ENCODE measurements around the gene IFRD2. TPM values are rescaled to one million over a fixed set of nuclear protein-coding genes. Genes with fewer than 3 reads are reported as not detected.

Gene IFRD2
- total RNA-seq, 2 donors from 2014 or later: 59.2 to 139 TPM

DNA sequence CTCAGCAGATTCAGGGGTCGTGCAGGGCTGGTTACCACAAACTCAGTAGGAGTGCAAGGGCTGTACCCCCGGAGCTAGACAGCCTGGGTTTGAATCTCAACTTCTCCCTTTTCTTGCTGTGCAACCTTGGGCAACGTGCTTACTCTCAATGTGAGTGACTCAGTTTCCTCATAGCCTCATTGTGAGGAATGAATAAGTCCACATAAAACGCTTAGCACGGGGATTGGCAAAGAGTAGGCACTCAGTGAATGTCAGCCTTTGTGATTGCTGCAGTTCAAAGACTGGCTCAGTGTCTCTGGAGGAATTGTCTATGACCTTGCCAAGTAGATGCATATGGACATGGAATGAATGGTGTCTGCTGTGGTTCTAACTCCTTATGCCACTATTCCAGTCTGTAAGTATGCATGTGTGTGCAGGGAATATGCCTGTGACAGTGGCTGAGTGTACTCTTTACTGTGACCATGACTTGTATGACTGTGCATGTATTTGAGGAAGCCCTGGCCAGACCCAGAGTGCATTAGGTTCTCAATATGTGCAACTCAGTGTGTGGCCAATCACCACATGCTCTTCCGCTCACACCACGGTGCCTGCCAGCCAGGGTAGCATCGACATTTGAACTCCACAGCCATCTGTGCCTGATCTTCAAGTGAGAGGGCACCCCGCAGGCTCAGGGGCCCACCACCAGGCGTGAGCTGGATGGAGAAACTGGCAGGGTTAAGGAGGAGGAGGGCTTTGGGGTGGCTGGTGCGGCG, 7.9 kb upstream of the IFRD2 start:
- peak overlapping the region; percentile 94 for H3K27ac Mint-ChIP-seq
- no peaks in the 10 kb centered on the region for H3K36me3 Mint-ChIP-seq (ENCODE audit: low read depth)
- no peaks in the 10 kb centered on the region for H3K27me3 Mint-ChIP-seq
- ATAC-seq (replicated peaks): peak; percentile 38
- H3K4me1 Mint-ChIP-seq: peaks cover 8% of the 10 kb centered on the region
- peak overlapping the region; percentile 98 for H3K4me3 Mint-ChIP-seq
- H3K9me3 Mint-ChIP-seq: no peaks in the 10 kb centered on the region

DNA sequence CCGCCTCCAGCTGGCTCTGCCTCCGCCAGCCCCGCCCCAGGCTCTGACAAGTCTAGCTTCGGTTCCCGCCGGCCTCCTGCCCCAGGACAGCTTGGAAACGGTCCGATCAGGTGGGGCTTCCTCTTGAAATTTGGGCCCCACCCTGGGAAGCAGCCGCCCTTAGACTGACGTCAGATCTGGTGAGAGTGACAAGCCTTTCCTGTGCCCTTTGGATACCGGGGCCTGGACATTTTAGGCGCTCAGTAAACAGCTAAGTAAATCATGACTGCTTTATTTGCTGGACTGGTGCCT, 7.4 kb upstream of the IFRD2 start:
- H3K27ac Mint-ChIP-seq: peak overlapping the region; percentile 94
- no peaks in the 10 kb centered on the region for H3K36me3 Mint-ChIP-seq (ENCODE audit: low read depth)
- H3K4me1 Mint-ChIP-seq: peaks cover 8% of the 10 kb centered on the region
- no peaks in the 10 kb centered on the region for H3K27me3 Mint-ChIP-seq
- H3K9me3 Mint-ChIP-seq: no peaks in the 10 kb centered on the region
- no peak for ATAC-seq (replicated peaks)
- H3K4me3 Mint-ChIP-seq: peak overlapping the region; percentile 98

DNA sequence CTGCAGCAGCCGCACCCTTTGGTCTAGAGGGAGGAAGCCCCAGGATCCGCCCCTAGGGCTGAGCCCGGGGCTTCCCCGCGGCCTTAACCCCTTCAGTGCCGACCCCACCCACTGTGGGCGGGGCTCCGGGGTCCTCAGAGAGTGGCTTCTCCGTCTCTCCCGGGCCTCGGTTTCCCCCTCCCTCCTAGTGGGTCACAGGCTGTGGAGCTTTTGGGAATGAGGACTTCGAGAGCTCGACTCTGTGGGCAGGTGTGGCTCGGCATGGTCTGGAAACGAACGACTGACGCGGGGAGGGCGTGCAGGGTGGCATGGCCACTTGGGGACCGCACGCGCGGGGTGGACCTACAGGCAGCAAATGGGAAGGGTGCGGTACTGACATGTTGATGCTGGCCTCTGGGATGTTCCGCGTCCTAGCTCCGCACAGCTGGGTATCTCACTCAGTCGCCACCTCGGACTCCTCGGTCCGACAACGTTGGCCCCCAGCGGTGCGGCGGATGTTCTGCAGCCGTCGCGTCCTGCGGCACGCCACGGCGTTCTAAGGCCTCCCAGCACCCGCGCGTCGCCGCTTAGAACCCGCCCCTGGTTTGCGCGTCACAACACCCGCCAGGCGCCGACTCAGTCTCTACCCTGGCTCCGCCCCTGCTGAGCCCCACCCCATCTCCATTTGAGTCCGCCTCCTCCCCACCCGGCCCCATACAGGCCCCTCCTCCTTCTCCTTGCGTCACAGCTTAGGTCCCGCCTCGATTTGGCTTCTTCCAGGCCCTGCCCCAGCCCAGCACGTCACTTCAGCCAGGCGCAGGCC, 6.8 kb upstream of the IFRD2 start, which contains the start of the genes HYAL3 and NAA80:
HYAL3 (minus strand) TSS at position 570 of the 802 bp plus-strand sequence. CDS start 3,803 bp downstream, outside the sequence.
NAA80 (minus strand) TSS at position 570 of the 802 bp plus-strand sequence. CDS start 1,942 bp downstream, outside the sequence.
- H3K9me3 Mint-ChIP-seq: no peaks in the 10 kb centered on the region
- H3K4me3 Mint-ChIP-seq: peak within 1 kb of the TSS; percentile 98
- ATAC-seq (replicated peaks): peak; percentile 90
- H3K4me1 Mint-ChIP-seq: peaks cover 8% of the 10 kb centered on the region
- H3K36me3 Mint-ChIP-seq (ENCODE audit: low read depth): no peaks in the 10 kb centered on the region
- peak within 1 kb of the TSS; percentile 94 for H3K27ac Mint-ChIP-seq
- no peaks in the 10 kb centered on the region for H3K27me3 Mint-ChIP-seq

DNA sequence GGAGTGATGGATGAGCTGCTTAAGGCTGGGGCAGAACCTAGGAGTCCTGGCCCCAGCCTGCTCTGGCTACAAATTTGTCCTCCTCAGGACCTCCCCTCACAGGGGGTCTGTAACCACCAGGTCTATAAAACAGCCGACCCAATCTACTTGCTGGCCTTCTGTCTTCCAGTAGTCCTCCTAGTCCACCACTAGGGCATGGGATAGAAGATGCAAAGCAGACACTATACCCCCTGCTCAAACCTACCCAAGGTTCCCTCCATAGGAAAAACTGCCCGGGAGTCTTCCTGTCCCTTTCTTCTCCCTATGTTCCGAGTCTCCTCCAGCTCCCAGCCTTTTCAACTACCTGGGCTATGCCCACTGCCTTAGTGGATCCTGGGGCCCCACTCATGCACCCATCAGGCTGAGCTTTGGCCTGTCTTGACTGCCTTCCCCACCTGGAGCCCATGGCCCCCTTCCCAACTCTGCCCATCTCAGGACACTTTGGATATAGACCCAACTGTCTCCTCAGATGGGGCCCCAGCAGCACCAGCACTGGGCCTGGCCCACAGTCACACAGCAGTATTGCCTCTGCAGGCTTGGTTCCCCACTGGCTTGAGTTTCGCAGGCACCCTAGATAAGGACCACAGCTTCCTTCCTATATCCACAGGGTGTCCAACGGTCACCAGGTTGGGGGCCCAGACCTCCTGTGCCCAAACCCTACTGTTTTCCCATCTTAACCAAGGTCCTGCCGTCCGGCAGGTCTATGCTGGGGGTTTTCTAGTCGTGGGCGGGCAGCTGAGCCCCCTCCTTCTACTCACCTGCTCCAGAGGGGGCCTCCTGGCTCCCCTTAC, 5.9 kb upstream of the IFRD2 start:
- no peak for ATAC-seq (replicated peaks)
- Mint-ChIP-seq H3K9me3 (no peaks in the 10 kb centered on the region), H3K4me3 (peak overlapping the region; percentile 98)

DNA sequence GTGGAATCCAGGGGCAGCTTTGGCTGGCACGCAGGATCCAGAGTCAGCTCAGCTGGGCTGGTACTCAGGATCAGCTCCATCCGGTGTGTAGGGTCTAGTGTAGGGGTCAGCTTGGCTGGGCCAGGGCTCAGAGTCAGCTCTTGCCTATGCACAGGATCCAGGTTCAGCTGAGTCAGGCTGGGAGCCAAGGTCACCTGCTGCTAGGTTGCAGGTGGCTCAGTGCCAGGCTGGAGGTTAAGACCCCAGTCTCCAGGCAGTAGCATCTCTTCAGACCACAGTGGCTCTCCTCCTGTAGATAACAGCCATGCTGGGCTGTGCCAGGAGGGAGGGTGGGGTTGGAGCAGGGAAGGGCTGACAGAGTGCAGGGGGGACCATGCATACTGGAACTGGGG, 5.2 kb upstream of the IFRD2 start:
- peaks cover 15% of the 10 kb centered on the region for H3K4me1 Mint-ChIP-seq
- H3K27me3 Mint-ChIP-seq: no peaks in the 10 kb centered on the region
- H3K27ac Mint-ChIP-seq: no peak overlapping the region
- no peaks in the 10 kb centered on the region for H3K36me3 Mint-ChIP-seq (ENCODE audit: low read depth)
- ATAC-seq (replicated peaks): no peak
- peak overlapping the region; percentile 98 for H3K4me3 Mint-ChIP-seq
- H3K9me3 Mint-ChIP-seq: no peaks in the 10 kb centered on the region

More for the DNA sequence above, 5.9 kb upstream of the IFRD2 start:
- Mint-ChIP-seq H3K27ac (peak overlapping the region; percentile 94), H3K4me1 (peaks cover 8% of the 10 kb centered on the region), H3K36me3 (ENCODE audit: low read depth) (no peaks in the 10 kb centered on the region), H3K27me3 (no peaks in the 10 kb centered on the region)

DNA sequence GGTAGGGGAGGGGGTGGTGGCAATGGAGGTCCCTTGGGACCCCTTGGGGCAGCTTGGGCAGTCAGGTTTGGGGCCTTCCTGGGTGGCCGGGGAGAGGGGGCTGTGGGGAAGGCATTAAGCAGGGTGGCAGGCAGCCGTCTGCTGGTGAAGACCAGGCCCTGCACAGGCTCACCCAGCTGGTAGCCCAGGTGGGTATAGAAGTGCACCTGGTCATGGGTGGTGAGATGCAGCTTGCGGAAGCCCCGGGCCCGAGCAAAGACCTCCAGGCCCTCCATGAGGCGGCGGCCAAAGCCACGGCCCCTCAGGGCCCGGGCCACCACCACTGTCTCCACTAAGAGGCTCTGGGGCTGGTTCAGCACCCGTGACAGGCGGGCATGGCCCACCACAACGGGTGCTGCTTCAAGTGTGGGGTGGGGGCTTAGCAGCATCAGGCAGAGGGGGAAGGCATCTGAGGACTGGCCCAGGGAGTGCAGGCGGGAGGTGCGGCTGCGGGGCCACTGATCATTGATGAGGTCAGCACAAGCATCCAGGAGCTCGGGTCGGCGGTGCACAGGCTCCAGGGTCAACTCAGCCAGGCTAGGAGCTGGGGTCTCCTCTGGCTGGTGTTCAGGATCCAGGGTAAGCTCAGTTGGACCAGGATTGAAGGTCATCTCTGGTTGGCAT, 4.6 kb upstream of the IFRD2 start:
- Mint-ChIP-seq H3K4me3 (peak overlapping the region; percentile 98), H3K9me3 (no peaks in the 10 kb centered on the region), H3K27ac (no peak overlapping the region), H3K27me3 (no peaks in the 10 kb centered on the region), H3K36me3 (ENCODE audit: low read depth) (no peaks in the 10 kb centered on the region), H3K4me1 (peaks cover 16% of the 10 kb centered on the region)
- ATAC-seq (replicated peaks): no peak

DNA sequence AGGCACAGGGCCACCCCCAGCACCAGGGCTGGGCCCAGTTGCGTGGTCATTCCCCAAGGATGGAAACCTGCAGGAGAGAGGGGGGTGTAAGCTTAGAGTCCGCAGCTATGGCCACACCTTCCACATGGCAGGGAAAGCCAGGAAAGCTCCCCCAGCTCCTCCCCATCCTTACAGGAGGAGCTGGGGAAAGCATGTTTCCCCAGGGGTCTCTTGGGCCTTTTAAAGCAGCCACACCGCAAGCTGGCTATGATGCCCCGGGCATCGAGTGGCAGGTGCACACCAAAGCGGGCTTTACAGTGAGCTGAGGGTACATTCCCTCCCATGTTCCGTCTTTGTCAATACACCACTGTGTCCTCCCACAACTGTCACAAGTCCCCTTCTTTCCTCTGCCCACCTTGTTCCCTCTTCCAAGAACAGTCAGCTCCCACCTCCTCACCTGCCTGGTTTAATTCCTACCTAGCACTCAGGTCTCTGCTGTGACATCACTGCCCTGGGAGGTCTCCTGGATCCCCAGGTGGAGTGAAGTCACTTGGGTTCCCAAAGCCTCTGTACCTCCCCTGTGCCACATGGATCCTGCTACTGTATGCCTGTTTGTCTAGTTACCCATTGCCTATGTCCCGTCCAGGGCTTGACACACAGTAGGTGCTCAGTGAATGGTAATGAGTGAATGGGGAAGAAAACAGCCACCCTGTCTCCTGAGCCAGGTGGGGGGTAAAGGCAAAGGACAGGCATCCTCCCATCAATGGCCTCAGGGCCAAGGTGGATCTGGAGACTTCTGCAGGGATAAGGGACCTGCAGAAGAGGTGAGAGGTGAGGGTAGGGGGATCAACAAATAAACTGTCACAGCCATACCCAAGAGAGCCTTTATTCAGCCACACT, 3.6 kb upstream of the IFRD2 start:
- Mint-ChIP-seq H3K4me1 (peaks cover 22% of the 10 kb centered on the region), H3K27ac (no peak overlapping the region), H3K9me3 (no peaks in the 10 kb centered on the region)

DNA sequence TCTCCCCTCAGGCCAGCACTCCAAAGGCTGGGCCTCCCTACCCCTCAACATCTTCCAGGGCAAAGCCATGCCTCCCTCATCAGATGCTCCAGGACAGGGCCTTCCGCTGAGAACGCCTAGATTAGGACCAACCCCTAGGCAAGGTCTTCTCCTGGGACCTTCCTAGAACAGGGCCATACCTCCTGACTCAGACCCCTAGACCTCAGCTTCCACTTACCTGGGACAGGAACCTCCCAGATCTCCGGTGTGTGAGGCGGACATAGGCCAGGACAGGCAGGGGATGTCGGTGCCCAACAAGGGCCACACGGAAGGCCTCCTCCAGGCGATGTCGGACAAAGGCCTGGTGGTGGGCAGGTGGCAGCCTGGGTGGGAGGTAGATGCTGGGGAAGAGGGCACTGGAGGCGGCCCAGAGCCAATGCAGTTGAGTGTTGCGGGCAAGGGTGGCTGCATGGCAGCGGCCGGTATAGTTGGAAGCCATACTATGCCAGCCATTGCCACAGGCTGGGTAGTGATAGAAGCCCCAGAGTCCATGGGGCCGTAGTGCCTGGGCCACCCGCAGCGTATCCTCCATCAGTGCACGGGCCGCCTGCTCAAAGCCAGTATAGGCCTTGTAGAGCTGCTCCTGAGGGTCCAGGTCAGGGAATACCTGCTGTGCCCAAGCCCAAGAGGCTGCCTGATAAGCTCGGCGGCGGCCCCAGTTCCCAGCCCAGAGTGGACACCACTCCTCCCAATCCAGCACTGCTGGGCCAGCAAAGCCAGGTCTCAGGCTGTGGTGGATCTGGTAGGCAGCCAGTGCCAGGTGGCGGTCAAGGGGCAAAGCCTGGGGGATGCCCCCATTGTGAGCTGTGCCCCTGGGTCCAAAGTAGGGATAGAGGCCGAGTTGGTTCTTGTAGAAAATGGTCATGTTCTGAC, 2.5 kb upstream of the IFRD2 start:
- no peak overlapping the region for H3K27ac Mint-ChIP-seq
- peaks cover 18% of the 10 kb centered on the region for H3K36me3 Mint-ChIP-seq (ENCODE audit: low read depth)
- no peaks in the 10 kb centered on the region for H3K9me3 Mint-ChIP-seq
- no peak overlapping the region for H3K4me3 Mint-ChIP-seq
- H3K27me3 Mint-ChIP-seq: no peaks in the 10 kb centered on the region
- ATAC-seq (replicated peaks): no peak
- H3K4me1 Mint-ChIP-seq: peaks cover 14% of the 10 kb centered on the region

More for the DNA sequence above, 3.6 kb upstream of the IFRD2 start:
- ATAC-seq (replicated peaks): no peak
- H3K27me3 Mint-ChIP-seq: no peaks in the 10 kb centered on the region
- no peak overlapping the region for H3K4me3 Mint-ChIP-seq
- peaks cover 10% of the 10 kb centered on the region for H3K36me3 Mint-ChIP-seq (ENCODE audit: low read depth)

DNA sequence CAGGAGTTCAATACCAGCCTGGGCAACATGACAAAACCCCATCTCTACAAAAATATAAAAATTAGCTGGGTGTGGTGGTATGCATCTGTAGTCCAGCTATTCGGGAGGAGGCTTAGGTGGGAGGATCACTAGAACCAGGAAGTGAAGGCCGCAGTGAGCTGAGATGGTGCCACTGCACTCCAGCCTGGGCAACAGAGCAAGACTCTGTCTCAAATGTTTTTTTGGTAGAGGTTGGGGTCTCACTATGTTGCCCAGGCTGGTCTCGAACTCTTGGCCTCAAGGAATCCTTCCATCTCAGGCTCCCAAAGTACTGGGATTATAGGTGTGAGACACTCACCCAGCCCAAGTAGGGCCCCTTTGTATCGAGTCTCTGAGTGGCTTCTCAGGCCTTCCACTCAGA, 1.9 kb upstream of the IFRD2 start:
- H3K27ac Mint-ChIP-seq: no peak overlapping the region
- peak overlapping the region; percentile 89 for H3K4me3 Mint-ChIP-seq
- no peaks in the 10 kb centered on the region for H3K27me3 Mint-ChIP-seq
- peaks cover 25% of the 10 kb centered on the region for H3K36me3 Mint-ChIP-seq (ENCODE audit: low read depth)
- H3K4me1 Mint-ChIP-seq: peaks cover 14% of the 10 kb centered on the region
- H3K9me3 Mint-ChIP-seq: no peaks in the 10 kb centered on the region
- no peak for ATAC-seq (replicated peaks)

DNA sequence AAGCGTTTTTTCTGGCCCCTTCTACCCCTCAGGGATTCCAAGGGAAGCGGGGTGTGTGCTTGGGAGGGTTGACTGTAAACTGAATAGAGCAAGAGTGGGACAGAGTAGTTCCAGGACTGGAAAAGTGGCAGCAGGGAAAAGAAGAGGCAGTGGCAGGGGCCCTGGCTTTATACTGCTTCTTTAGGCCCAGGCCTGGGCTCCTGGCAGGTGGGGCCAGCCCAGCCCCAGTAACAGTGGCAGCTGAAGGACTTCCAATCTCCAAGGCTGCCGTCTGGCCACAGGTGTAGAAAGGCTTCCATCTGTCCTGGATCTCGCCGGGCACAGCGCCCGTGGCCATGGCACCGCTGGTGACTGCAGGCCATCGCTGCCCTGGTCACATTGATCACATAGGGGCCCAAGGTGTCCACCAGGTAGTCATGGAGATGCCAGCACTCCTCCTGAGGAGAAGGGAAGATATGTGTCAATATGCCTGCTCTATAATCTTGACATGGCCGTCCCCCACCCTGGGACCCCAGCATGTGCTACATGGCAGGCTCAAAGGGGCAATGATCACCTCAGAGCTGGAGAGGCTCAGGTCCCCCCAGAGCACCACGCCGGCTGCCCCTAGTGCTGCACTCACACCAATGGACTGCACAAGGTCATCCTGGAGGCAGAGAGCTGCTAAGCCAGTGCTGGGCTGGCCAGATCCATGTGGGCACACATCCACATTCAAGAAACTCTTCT, 1.0 kb upstream of the IFRD2 start:
- Mint-ChIP-seq H3K9me3 (no peaks in the 10 kb centered on the region), H3K4me1 (peaks cover 14% of the 10 kb centered on the region), H3K27ac (peak overlapping the region; percentile 90), H3K36me3 (ENCODE audit: low read depth) (peaks cover 33% of the 10 kb centered on the region), H3K27me3 (no peaks in the 10 kb centered on the region), H3K4me3 (peak overlapping the region; percentile 89)
- ATAC-seq (replicated peaks): no peak

DNA sequence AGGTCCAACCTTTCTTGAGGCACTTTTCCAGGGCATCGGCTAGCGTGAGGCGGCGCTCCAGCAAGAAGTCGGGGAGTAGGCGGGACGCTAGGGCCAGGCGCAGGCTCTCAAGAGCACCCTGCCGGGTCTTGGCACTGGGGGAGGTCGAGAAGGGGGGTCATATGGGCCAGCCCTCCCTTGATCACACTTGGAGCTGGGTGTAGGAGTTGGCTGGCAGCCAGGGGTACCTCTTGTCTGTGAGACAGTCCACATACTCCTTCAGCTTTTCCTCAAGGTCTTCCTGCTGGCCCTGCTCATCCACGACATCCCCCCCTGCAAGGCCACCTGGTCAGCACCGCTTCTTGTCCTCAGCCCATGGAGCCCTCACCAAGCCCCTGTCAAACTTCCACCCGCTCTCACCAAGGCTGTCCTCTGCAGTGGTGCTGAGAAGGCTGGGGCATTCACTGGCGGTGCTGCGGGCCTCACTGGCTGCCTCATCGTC, 2.0 kb downstream of the IFRD2 start:
- H3K4me3 Mint-ChIP-seq: peak overlapping the region; percentile 89
- H3K9me3 Mint-ChIP-seq: no peaks in the 10 kb centered on the region
- no peaks in the 10 kb centered on the region for H3K27me3 Mint-ChIP-seq
- H3K36me3 Mint-ChIP-seq (ENCODE audit: low read depth): peaks cover 47% of the 10 kb centered on the region
- no peak for ATAC-seq (replicated peaks)
- no peak overlapping the region for H3K27ac Mint-ChIP-seq
- peaks cover 14% of the 10 kb centered on the region for H3K4me1 Mint-ChIP-seq

DNA sequence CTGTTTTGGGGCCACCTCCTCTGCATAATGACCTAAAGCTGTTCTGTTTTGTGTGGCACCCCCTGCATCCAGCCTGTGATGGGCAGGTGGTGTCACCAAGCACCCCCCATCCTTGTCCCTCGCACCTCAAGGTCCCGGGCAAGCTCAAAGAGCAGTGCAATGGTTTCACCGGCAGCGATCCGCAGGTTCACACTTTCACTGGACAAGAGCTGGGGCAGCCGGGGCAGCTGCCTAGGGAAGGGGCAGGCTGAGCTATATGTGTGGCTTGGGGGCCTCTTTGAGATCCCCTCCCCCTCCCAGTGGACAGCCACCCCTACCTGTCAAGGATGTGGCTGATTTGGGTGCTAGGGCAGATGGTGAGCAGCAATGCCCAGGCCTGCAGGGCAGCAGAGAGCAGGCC, 3.1 kb downstream of the IFRD2 start:
- H3K27ac Mint-ChIP-seq: no peak overlapping the region
- H3K9me3 Mint-ChIP-seq: no peaks in the 10 kb centered on the region
- H3K36me3 Mint-ChIP-seq (ENCODE audit: low read depth): peaks cover 47% of the 10 kb centered on the region
- H3K4me1 Mint-ChIP-seq: peaks cover 14% of the 10 kb centered on the region
- H3K4me3 Mint-ChIP-seq: peak overlapping the region; percentile 89
- no peak for ATAC-seq (replicated peaks)
- no peaks in the 10 kb centered on the region for H3K27me3 Mint-ChIP-seq

Data from activated T-helper 17 cell treated with anti-CD3 and anti-CD28 coated beads, Interleukin-2, amount 50 U/mL, for 72 hours (primary cell).